ENCODE measurements around the gene PSD2. TPM values are rescaled to one million over a fixed set of nuclear protein-coding genes. Genes with fewer than 3 reads are reported as not detected.

The PSD2 gene
- not detected in 2 replicates for total RNA-seq

DNA sequence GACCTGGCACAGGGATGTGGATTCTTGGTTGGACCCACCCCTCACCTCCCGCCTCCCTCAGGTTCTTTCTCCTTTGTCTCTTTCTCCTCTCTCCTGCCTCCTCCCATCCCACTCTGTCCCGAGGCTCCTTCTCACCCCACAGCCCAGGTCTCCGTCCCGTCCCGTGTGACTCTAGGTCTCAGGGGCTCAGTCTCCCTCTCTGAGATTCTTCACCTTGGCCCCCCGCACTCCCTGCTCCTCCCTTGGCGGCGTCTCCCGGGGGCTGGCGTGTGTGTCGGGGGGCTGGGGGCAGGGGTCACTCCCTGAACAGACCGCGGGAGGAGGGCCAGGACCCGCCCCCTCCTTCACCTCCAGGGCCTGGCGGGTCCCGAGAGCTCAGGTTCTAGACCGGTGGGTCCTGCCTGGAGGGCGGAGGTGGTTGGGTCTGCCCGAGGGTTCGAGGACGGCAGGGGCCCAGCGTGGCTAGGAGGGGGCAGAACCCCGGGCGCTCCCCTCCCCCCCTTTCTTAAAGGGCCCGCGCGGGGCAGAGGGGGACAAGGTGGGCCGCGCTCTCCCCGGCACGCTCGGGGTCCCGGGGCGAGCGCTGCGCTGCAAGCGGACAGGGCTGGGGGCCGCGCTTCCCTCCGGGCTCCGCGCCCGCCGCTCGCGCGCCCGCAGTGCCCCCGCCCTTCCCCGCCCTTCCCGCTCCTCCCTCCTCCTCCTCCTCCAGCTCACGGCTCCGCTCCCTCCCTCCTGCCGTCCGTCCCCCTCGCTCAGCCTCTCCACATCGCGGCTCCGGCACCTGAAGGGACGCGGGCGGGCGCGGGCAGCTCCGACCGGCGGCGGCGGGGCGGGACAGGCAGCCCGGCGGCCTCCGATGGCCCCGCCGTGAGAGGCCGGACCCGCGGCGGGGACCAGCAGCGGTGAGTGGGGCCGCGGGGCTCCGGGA lies at the start of gene PSD2:
PSD2 (plus strand) TSS at position 735 of the 928 bp plus-strand sequence. CDS start 13,633 bp downstream, outside the sequence.
- H3K4me3 ChIP-seq (ENCODE audit: low read depth, low read length) = peak within 1 kb of the TSS; percentile 8
- TF ChIP-seq, protein P1, sequence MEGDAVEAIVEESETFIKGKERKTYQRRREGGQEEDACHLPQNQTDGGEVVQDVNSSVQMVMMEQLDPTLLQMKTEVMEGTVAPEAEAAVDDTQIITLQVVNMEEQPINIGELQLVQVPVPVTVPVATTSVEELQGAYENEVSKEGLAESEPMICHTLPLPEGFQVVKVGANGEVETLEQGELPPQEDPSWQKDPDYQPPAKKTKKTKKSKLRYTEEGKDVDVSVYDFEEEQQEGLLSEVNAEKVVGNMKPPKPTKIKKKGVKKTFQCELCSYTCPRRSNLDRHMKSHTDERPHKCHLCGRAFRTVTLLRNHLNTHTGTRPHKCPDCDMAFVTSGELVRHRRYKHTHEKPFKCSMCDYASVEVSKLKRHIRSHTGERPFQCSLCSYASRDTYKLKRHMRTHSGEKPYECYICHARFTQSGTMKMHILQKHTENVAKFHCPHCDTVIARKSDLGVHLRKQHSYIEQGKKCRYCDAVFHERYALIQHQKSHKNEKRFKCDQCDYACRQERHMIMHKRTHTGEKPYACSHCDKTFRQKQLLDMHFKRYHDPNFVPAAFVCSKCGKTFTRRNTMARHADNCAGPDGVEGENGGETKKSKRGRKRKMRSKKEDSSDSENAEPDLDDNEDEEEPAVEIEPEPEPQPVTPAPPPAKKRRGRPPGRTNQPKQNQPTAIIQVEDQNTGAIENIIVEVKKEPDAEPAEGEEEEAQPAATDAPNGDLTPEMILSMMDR (conservative IDR thresholded peaks at IDR 0.05; ENCODE audit: low read depth, low read length) = no peak
- no peak for DNase-seq (ENCODE audit: low read depth)

DNA sequence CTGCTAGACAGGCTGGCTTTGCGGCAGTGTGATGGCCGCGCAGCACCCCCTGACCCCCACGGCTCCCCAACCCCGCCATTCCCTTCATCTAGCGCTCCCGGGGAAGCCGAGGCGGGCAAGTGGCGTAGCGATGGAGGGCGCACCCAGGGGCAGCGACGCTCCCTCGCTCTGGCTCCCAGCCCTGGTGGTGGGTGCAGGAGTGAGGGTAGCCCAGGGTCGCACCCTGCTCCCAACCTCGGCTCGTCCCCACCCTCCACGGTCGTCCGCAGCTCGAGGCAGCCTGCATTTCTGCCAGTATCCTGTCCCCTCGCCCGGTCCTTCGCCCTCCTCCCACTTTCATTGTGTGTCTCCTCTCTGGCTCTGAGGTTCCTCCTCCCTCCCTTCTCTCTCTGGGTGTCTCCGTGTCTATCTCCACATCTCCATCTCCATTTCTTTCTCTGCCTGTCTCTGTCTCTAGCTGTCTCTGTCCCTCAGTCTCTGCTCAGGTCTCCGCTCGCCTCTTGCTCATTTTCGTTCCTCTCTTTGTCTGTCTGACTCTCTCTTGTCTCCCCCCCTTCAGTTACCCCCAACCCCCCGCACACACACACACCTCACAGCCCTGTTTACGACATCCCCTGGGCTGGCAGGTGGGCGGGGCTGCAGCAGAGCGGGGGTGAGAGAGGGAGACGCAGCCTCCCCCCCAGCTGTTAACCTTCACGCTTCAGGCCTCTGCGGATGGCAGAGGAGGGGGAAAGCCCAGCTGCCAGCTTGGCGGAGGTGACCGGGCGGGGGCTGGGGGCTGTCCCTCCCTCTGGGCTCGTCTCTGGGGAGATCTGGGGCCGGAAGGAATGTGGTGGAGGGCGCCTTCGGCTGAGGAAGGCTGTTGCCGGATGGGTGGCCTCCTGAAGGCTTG lies 48.7 kb upstream of the PSD2 start:
- H3K4me3 ChIP-seq (ENCODE audit: low read depth, low read length) = peak overlapping the region; percentile 48
- DNase-seq (ENCODE audit: low read depth) = no peak
- TF ChIP-seq, protein P1 (conservative IDR thresholded peaks at IDR 0.05; ENCODE audit: low read depth, low read length) = no peak

DNA sequence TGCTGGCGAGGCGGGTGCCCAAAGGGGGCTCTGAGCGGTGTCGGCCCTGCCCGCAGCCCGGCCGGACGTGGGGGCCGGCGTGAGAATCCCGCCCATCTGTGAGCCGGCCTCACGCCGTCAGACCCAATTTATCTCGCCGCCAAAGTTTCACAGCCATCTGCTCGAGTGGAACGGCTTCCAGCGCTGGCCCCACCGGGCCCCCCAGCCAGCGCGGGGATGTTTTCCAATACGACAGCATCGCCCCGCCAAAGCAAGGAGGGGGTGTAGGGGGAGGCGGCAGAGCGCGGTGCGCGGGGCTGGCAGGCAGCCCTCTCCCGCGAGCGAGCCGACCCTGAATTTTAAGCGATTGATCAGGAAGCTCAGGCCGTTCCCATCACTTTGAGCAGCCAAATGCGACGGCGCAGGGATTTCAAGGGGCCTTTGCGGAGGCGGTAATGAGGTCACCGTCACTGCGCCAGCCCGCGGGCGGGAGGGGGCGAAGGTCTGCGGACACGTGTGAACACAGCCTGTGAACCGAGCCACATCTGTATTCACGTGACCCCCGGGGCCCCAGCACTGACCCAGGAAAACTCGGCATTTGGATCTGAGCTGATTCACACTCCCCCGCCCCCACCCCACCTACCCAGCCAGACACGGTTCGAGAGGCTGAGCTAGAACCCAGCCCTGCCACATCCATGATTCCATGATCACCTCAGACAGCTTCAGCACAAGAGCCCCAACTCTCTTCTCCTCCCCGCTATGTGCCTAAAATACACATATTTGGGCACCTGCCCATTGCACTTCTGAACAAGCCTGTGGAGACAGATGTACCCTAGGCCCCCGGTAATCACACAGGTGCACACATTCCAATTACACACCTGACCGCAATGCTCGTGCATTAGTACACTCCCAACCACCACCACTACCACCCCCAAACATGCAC lies 47.8 kb upstream of the PSD2 start:
- TF ChIP-seq, protein P1 (conservative IDR thresholded peaks at IDR 0.05; ENCODE audit: low read depth, low read length) = no peak
- no peak for DNase-seq (ENCODE audit: low read depth)
- H3K4me3 ChIP-seq (ENCODE audit: low read depth, low read length) = peak overlapping the region; percentile 48

DNA sequence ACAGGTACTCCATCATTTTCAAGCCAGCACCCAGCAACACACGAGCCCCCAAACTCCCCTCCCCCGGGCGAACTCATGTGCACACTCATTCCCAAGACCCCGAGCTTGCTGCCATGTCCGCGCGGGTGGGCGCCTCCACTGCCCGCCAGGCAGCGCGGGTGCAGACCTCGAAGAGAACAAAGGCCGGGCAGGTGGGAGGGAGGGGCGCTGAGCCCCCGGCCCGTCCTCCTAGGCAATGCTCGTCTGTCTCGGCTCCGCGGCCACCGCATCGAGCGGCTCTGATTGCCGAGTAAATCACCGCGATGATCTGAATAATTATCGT lies 47.1 kb upstream of the PSD2 start:
- H3K4me3 ChIP-seq (ENCODE audit: low read depth, low read length) = no peak overlapping the region
- no peak for DNase-seq (ENCODE audit: low read depth)
- TF ChIP-seq, protein P1 (conservative IDR thresholded peaks at IDR 0.05; ENCODE audit: low read depth, low read length) = no peak

DNA sequence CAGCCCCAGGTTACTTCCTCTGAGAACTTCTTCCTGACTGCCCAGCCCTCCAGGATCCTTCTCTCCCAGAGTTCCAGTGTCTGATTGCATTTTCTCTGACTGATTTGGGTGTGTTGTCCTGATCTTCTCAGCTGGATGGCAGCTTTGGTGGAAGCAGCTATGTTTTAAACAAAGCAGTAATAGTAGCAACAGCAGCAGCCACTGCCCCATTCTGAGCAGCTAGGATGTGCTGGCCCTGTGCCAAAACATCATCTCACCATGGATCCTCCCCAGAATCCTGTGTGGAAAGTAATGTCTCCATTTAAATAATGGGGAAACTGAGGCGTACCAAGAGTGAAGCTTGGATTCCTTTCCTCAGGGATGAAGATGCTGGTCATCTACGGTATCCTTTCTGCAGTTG lies 46.4 kb upstream of the PSD2 start:
- DNase-seq (ENCODE audit: low read depth) = no peak
- TF ChIP-seq, protein P1 (conservative IDR thresholded peaks at IDR 0.05; ENCODE audit: low read depth, low read length) = no peak
- H3K4me3 ChIP-seq (ENCODE audit: low read depth, low read length) = no peak overlapping the region

DNA sequence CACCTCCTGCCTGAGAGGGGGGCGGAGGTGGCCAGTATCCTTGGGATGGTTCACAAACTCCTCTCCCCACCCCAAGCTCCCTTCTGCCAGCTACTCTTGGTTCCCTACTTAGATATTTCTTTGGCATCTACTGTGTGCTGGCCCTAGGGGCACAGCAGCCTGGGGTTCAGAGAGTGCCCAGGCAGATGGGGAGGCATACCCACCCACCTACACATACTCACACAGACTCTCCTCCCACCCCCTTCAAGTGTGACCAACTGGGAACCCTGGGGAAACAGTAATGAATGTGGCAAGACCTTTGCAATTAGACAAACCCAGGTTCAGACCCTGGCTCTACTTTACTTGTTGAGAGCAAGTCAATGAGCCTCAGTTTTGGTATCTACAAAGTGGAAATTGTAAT lies 44.4 kb upstream of the PSD2 start:
- DNase-seq (ENCODE audit: low read depth) = no peak
- TF ChIP-seq, protein P1 (conservative IDR thresholded peaks at IDR 0.05; ENCODE audit: low read depth, low read length) = no peak

More for the DNA sequence above, 44.4 kb upstream of the PSD2 start:
- H3K4me3 ChIP-seq (ENCODE audit: low read depth, low read length) = no peak overlapping the region
